H9 (cell line): ENCODE data around the gene TPRN. TPM values are rescaled to one million over a fixed set of nuclear protein-coding genes. Genes with fewer than 3 reads are reported as not detected.

Source experiments
- DNase-seq: peaks from one replicate; pipeline ENCODE4 v3.0.0-alpha.2; 2017
- H2AFZ ChIP-seq: one replicate; pipeline ENCODE4 v1.6.1; 2013; ENCODE audit warnings: mild to moderate bottlenecking, low read length, control low read depth, moderate library complexity
- H2AK5ac ChIP-seq: 2 replicates; pipeline ENCODE4 v1.6.1; 2013; ENCODE audit warnings: low read length, control low read depth, mixed read lengths; ENCODE audit not compliant: insufficient read length
- H2BK120ac ChIP-seq: one replicate; pipeline ENCODE4 v1.6.1; 2013; ENCODE audit warnings: low read depth, mild to moderate bottlenecking, low read length, control low read depth, inconsistent platforms; ENCODE audit not compliant: poor library complexity, severe bottlenecking
- H2BK12ac ChIP-seq: 2 replicates; pipeline ENCODE4 v1.6.1; 2013; ENCODE audit warnings: low read length, control low read depth, mixed read lengths, low read depth; ENCODE audit not compliant: insufficient read length
- H2BK15ac ChIP-seq: 2 replicates; pipeline ENCODE4 v1.6.1; 2013; ENCODE audit warnings: low read depth, low read length, control low read depth
- H2BK20ac ChIP-seq: one replicate; pipeline ENCODE4 v1.6.1; 2013; ENCODE audit warnings: low read depth, mild to moderate bottlenecking, low read length, control low read depth, inconsistent platforms; ENCODE audit not compliant: poor library complexity, severe bottlenecking
- H2BK5ac ChIP-seq: 2 replicates; pipeline ENCODE4 v1.6.1; 2013; ENCODE audit warnings: low read length, control low read depth, mixed read lengths; ENCODE audit not compliant: insufficient read length
- H3K14ac ChIP-seq: 2 replicates; pipeline ENCODE4 v1.6.1; 2013; ENCODE audit warnings: low read length, control low read depth; ENCODE audit not compliant: insufficient read depth
- H3K18ac ChIP-seq: 2 replicates; pipeline ENCODE4 v1.6.1; 2013; ENCODE audit warnings: low read depth, mild to moderate bottlenecking, mixed read lengths, low read length, control low read depth; ENCODE audit not compliant: insufficient read length
- H3K23ac ChIP-seq: 2 replicates; pipeline ENCODE4 v1.6.1; 2013; ENCODE audit warnings: low read length, control low read depth, mixed read lengths, low read depth; ENCODE audit not compliant: insufficient read length
- H3K23me2 ChIP-seq: 2 replicates; pipeline ENCODE4 v1.6.1; 2013; ENCODE audit warnings: low read depth, mild to moderate bottlenecking, mixed read lengths, low read length, control low read depth; ENCODE audit not compliant: insufficient read length, poor library complexity, severe bottlenecking
- H3K27ac ChIP-seq: 2 replicates; pipeline ENCODE4 v1.5.1; 2013; ENCODE audit warnings: low read length, control low read depth, mixed read lengths, low read depth; ENCODE audit not compliant: insufficient read length
- H3K27me3 ChIP-seq: 2 replicates; pipeline ENCODE4 v1.6.1; 2013; ENCODE audit warnings: low read length, control low read depth, inconsistent platforms; ENCODE audit not compliant: insufficient read depth
- H3K4ac ChIP-seq: 2 replicates; pipeline ENCODE4 v1.6.1; 2013; ENCODE audit warnings: low read depth, mild to moderate bottlenecking, control low read depth, inconsistent platforms, low read length, moderate library complexity
- H3K4me1 ChIP-seq: 2 replicates; pipeline ENCODE4 v1.6.1; 2013; ENCODE audit warnings: low read length, control low read depth, inconsistent platforms; ENCODE audit not compliant: insufficient read depth
- H3K4me2 ChIP-seq: 2 replicates; pipeline ENCODE4 v1.6.1; 2013; ENCODE audit warnings: low read length, control low read depth, mixed read lengths; ENCODE audit not compliant: insufficient read length, insufficient read depth
- H3K56ac ChIP-seq: 2 replicates; pipeline ENCODE4 v1.6.1; 2013; ENCODE audit warnings: low read depth, mild to moderate bottlenecking, mixed read lengths, low read length, control low read depth; ENCODE audit not compliant: insufficient read length
- H3K79me1 ChIP-seq: 2 replicates; pipeline ENCODE4 v1.6.1; 2013; ENCODE audit warnings: low read depth, mild to moderate bottlenecking, moderate library complexity, low read length, control low read depth, inconsistent platforms; ENCODE audit not compliant: insufficient read depth, poor library complexity, severe bottlenecking
- H3K79me2 ChIP-seq: 2 replicates; pipeline ENCODE4 v1.6.1; 2013; ENCODE audit warnings: low read length, control low read depth, inconsistent platforms; ENCODE audit not compliant: insufficient read depth
- H3K9ac ChIP-seq: 2 replicates; pipeline ENCODE4 v1.6.1; 2013; ENCODE audit warnings: low read length, control low read depth, mixed read lengths; ENCODE audit not compliant: insufficient read length; ENCODE audit errors: extremely low read depth
- H3K9me3 ChIP-seq: one replicate; pipeline ENCODE4 v1.6.1; 2013; ENCODE audit warnings: low read depth, low read length, inconsistent platforms; ENCODE audit not compliant: control insufficient read depth
- H3T11ph ChIP-seq: one replicate; pipeline ENCODE4 v1.6.1; 2013; ENCODE audit warnings: mild to moderate bottlenecking, low read length, control low read depth, inconsistent platforms
- H4K20me1 ChIP-seq: one replicate; pipeline ENCODE4 v1.6.1; 2013; ENCODE audit not compliant: control insufficient read depth, insufficient read length, insufficient read depth
- H4K5ac ChIP-seq: 2 replicates; pipeline ENCODE4 v1.6.1; 2013; ENCODE audit warnings: low read depth, mild to moderate bottlenecking, mixed read lengths, low read length, control low read depth; ENCODE audit not compliant: insufficient read length
- H4K8ac ChIP-seq: replicated peaks from 2 replicates; pipeline ENCODE4 v1.6.1; 2013; ENCODE audit warnings: low read length, control low read depth, mixed read lengths, low read depth; ENCODE audit not compliant: insufficient read length
- H4K91ac ChIP-seq: 2 replicates; pipeline ENCODE4 v1.6.1; 2013; ENCODE audit warnings: low read depth, mild to moderate bottlenecking, moderate library complexity, mixed read lengths, low read length, control low read depth; ENCODE audit not compliant: insufficient read length
- H3K27ac Mint-ChIP-seq, 3 experiments: 2 replicates in 2 of 3; 3 replicates in 1 of 3; pipeline ENCODE4 v1.8.0; 2020 to 2021; ENCODE audit warnings: mixed read lengths in 3 of 3, mild to moderate bottlenecking in 1 of 3, moderate library complexity in 1 of 3
- H3K27me3 Mint-ChIP-seq: 2 replicates; pipeline ENCODE4 v1.8.0; 2021; ENCODE audit warnings: low read depth, mild to moderate bottlenecking, moderate library complexity, mixed read lengths
- H3K36me3 Mint-ChIP-seq, 3 experiments: 2 replicates in 2 of 3; 3 replicates in 1 of 3; pipeline ENCODE4 v1.8.0; 2020 to 2021; ENCODE audit warnings: low read depth in 3 of 3, mixed read lengths in 3 of 3; ENCODE audit not compliant: insufficient read depth in 1 of 3
- H3K4me1 Mint-ChIP-seq, 2 experiments: 2 replicates each; pipeline ENCODE4 v1.8.0; 2020; ENCODE audit warnings: mixed read lengths in 2 of 2
- H3K4me3 Mint-ChIP-seq, 2 experiments: 2 replicates in 1 of 2; 3 replicates in 1 of 2; pipeline ENCODE4 v1.8.0; 2020 to 2021; ENCODE audit warnings: mild to moderate bottlenecking in 2 of 2, mixed read lengths in 2 of 2, moderate library complexity in 1 of 2
- H3K9me3 Mint-ChIP-seq, 2 experiments: 2 replicates in 1 of 2; 3 replicates in 1 of 2; pipeline ENCODE4 v1.8.0; 2020; ENCODE audit warnings: mild to moderate bottlenecking in 2 of 2, mixed read lengths in 2 of 2, moderate library complexity in 1 of 2
- WGBS: extraction: QIAGEN DNeasy Blood & Tissue Kit; methylation state at CpG from one replicate; pipeline ENCODE4 v1.1.7; 2013; ENCODE audit warnings: missing lambda C conversion rate, low lambda C conversion rate, mixed read lengths; ENCODE audit not compliant: insufficient read length; ENCODE audit errors: extremely low coverage; 5-methylcytosine and 5-hydroxymethylcytosine counted together
- total RNA-seq: library from RNA; stranded (reverse); gene quantifications from 2 replicates; pipeline ENCODE4 v1.2.1, GENCODE V29; 2021
- TF ChIP-seq, protein P1 (sequence below): fragments of 200-600 bp; sonication (generic); conservative IDR thresholded peaks from 3 replicates; pipeline ENCODE4 v1.8.0; 2021; ENCODE audit warnings: antibody characterized with exemption, mild to moderate bottlenecking

Gene TPRN
- total RNA-seq, 1 experiment from 2014 or later = 30.7 TPM

- H2BK20ac ChIP-seq = no peak overlapping the region
- H3K27ac ChIP-seq = no peak overlapping the region
- H2AFZ ChIP-seq = no peak overlapping the region
- TF ChIP-seq, protein P1, sequence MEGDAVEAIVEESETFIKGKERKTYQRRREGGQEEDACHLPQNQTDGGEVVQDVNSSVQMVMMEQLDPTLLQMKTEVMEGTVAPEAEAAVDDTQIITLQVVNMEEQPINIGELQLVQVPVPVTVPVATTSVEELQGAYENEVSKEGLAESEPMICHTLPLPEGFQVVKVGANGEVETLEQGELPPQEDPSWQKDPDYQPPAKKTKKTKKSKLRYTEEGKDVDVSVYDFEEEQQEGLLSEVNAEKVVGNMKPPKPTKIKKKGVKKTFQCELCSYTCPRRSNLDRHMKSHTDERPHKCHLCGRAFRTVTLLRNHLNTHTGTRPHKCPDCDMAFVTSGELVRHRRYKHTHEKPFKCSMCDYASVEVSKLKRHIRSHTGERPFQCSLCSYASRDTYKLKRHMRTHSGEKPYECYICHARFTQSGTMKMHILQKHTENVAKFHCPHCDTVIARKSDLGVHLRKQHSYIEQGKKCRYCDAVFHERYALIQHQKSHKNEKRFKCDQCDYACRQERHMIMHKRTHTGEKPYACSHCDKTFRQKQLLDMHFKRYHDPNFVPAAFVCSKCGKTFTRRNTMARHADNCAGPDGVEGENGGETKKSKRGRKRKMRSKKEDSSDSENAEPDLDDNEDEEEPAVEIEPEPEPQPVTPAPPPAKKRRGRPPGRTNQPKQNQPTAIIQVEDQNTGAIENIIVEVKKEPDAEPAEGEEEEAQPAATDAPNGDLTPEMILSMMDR = no peak
- H2BK5ac ChIP-seq = no peak overlapping the region
- H3K79me1 ChIP-seq = no peaks in the 10 kb centered on the region
- H3K4me1 Mint-ChIP-seq = peaks cover 0 to 11% of the 10 kb centered on the region in 2 experiments; a peak in 2 of 4 replicates
- 0 out of 7 replicates have a peak overlapping the region, but pooled peaks of 1 of the 3 experiments have one; percentile 58 for H3K27ac Mint-ChIP-seq
- H3K9me3 ChIP-seq = no peaks in the 10 kb centered on the region
- no peaks in the 10 kb centered on the region; the same call in 1 of the 2 replicates for H3K4me1 ChIP-seq
- no peaks in the 10 kb centered on the region for H3K36me3 Mint-ChIP-seq
- peak; percentile 85 for DNase-seq
- no peak overlapping the region for H4K8ac ChIP-seq
- WGBS = no CpG with 5 or more reads among the region's 34 CpGs
- no peak overlapping the region for H3K9ac ChIP-seq
- no peak overlapping the region for H4K5ac ChIP-seq
- H3K9me3 Mint-ChIP-seq = no peaks in the 10 kb centered on the region; a peak in 2 of 5 replicates
- no peak overlapping the region for H2AK5ac ChIP-seq
- H2BK12ac ChIP-seq = no peak overlapping the region
- H4K20me1 ChIP-seq = no peaks in the 10 kb centered on the region
- H3K4me2 ChIP-seq = no peak overlapping the region
- no peak overlapping the region for H4K91ac ChIP-seq
- no peak overlapping the region for H3K18ac ChIP-seq
- no peak overlapping the region for H2BK15ac ChIP-seq
- H3K79me2 ChIP-seq = no peaks in the 10 kb centered on the region
- H3K4ac ChIP-seq = no peak overlapping the region
- H2BK120ac ChIP-seq = no peak overlapping the region
- no peaks in the 10 kb centered on the region for H3K23me2 ChIP-seq
- H3K27me3 ChIP-seq = peaks cover 5% of the 10 kb centered on the region; the same call in 1 of the 2 replicates
- no peak overlapping the region for H3T11ph ChIP-seq
- no peak overlapping the region for H3K23ac ChIP-seq
- peaks cover 37% of the 10 kb centered on the region for H3K27me3 Mint-ChIP-seq
- no peak overlapping the region for H3K14ac ChIP-seq
- H3K4me3 Mint-ChIP-seq = no peak overlapping the region; a peak in 1 of 5 replicates
- no peak overlapping the region for H3K56ac ChIP-seq
Measured at GRCh38 chr9:137150617-137151457, 49.7 kb downstream of the TPRN start.
